Measurements from ENCODE around the gene BHLHE23.

BHLHE23 gene

DNA sequence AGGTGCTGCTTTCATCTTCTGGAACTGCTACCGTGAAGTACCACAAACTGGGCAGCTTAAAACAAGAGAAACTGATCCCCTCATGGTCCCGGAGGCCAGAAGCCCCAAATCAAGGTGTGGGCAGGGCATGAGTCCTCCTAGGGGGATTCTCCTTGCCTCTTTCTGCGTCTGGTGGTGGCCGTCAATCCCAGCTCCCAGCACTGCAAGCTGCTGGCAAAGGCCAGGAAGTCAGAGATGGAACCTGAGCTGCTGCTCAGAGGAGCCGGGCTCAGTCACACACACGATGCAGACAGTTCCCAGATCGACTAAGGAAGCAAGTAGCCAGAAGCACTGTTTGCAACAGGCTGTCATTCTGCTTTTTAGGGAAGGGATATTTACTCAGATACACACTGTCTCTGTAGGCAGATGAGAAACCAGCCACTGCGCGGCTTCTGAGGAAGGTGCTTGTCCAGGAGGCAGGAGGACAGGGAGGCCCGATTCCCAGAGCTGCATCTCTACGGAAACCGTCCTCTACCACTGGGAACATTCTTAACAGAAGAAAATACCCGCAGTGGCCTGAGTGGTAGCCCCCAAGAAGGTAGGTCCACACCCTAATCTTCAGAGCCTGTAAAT, 15.5 kb downstream of the BHLHE23 start:
- Mint-ChIP-seq H3K4me3 (no peak overlapping the region), H3K36me3 (ENCODE audit: low read depth) (no peaks in the 10 kb centered on the region), H3K4me1 (ENCODE audit: low read depth) (no peaks in the 10 kb centered on the region), H3K9me3 (no peaks in the 10 kb centered on the region), H3K27me3 (ENCODE audit: low read depth) (peaks cover 5% of the 10 kb centered on the region), H3K27ac (no peak overlapping the region)
- DNase-seq (ENCODE audit: low spot score): no peak

DNA sequence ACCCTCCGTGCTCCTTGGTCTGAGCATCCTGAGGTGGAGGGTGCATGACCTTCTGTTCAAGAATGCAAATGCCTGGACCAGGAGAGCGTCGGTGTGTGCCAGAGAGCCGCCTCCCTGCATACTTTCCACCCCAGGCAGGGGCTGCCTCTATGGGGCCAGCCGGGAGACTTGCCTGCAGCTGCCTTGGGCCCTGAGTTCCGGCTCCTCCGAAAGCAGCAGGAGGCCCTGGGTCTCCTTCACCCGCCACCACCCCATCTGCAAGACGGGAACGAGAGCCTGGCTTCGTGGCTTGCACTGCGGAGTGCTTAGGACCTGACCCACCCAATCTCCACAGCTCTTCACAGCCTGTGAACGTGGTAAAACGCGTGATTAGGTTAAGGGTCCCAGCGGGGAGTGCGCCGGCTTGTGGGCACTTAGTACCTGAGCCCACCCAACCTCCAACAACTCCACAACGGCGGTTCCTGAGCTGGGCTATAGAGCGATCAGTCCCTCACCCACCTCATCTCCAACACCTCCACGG, 16.4 kb downstream of the BHLHE23 start:
- no peak overlapping the region for H3K4me3 Mint-ChIP-seq
- no peaks in the 10 kb centered on the region for H3K9me3 Mint-ChIP-seq
- H3K27ac Mint-ChIP-seq: no peak overlapping the region
- H3K36me3 Mint-ChIP-seq (ENCODE audit: low read depth): no peaks in the 10 kb centered on the region
- DNase-seq (ENCODE audit: low spot score): no peak
- peaks cover 5% of the 10 kb centered on the region for H3K27me3 Mint-ChIP-seq (ENCODE audit: low read depth)
- no peaks in the 10 kb centered on the region for H3K4me1 Mint-ChIP-seq (ENCODE audit: low read depth)

DNA sequence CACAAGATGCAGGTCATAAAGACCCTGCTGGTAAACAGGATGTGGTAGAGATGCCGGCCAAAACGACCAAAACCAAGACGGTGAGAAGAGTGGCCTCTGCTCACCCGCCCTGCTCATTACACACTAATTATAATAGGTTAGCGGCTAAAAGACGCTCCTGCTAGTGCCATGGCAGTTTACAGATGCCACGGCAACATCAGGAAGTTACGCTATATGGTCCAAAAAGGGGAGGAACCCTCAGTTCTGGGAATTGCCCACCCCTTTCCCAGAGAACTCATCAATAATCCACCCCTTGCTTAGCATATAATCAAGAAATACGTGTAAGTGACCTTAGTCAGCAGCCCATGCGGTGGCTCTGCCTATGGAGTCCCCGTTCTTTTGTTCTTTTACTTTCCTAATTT, 17.6 kb downstream of the BHLHE23 start:
- no peaks in the 10 kb centered on the region for H3K4me1 Mint-ChIP-seq (ENCODE audit: low read depth)
- no peak for DNase-seq (ENCODE audit: low spot score)
- H3K27ac Mint-ChIP-seq: peak overlapping the region; percentile 31
- H3K4me3 Mint-ChIP-seq: peak overlapping the region; percentile 71
- H3K36me3 Mint-ChIP-seq (ENCODE audit: low read depth): no peaks in the 10 kb centered on the region
- H3K9me3 Mint-ChIP-seq: no peaks in the 10 kb centered on the region
- peaks cover 7% of the 10 kb centered on the region for H3K27me3 Mint-ChIP-seq (ENCODE audit: low read depth)

DNA sequence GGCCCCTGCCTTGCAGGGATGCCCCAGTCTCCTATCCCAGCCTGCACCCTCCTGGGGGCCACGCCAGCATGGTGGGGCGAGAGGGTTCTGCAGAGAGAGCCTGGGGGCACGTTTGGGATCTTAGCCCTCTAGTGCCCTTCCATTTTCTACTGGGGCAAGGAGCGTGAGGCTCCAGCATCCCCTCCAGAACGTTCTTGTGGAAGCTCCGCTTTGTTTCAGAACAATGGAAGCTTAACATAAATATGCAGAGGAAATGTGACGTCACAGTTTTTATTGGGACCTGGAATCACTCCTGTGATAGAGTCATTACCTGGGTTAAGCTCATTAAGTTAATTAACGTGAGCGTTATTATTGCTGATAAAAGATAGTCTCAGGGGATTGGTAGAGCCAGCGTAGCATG, 19.6 kb downstream of the BHLHE23 start:
- peaks cover 20% of the 10 kb centered on the region for H3K27me3 Mint-ChIP-seq (ENCODE audit: low read depth)
- no peak overlapping the region for H3K4me3 Mint-ChIP-seq
- no peak overlapping the region for H3K27ac Mint-ChIP-seq
- no peaks in the 10 kb centered on the region for H3K36me3 Mint-ChIP-seq (ENCODE audit: low read depth)
- H3K9me3 Mint-ChIP-seq: no peaks in the 10 kb centered on the region
- H3K4me1 Mint-ChIP-seq (ENCODE audit: low read depth): peaks cover 4% of the 10 kb centered on the region
- no peak for DNase-seq (ENCODE audit: low spot score)

DNA sequence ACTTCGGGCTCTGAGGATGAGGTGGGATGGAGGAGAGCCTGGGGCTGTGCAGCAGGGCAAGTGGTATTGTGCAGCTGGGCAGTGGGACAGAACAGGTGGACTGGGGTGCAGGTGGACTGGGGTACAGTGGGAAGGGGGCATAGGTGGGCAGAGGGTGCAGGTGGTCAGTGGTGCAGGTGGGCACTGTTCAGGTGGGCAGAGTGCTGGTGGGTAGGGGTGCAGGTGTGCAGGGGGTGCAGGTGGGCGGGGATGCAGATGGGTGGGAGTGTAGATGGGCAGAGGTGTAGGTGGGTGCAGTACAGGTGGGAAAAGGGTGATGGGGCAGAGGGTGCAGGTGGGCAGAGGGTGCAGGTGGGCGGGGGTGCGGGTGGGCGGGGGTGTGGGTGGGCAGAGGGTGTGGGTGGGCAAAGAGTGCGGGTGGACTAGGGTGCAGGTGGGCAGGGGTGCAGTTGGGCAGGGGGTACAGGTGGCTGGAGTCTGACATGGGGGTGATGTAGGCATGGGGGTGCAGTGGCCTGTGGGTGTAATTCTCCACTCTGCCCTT, 20.4 kb downstream of the BHLHE23 start:
- Mint-ChIP-seq H3K9me3 (no peaks in the 10 kb centered on the region), H3K4me1 (ENCODE audit: low read depth) (peaks cover 7% of the 10 kb centered on the region), H3K36me3 (ENCODE audit: low read depth) (no peaks in the 10 kb centered on the region)

DNA sequence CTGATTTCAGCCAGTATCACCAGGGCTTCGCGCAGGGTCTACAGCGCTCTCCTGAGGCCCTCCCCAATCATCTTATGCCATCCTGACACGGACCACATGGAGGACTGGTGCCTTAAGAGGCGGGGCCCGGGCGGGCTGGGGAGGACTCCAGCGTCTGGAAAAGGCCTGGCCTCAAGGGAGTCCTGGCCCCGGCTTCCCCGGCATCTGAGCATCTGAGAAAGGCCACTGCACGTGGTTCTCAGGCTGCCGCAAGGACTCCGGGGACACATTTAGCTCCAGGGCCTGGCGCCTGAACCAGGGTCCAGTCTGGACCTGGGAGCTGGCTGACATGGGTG, 21.4 kb downstream of the BHLHE23 start:
- Mint-ChIP-seq H3K27ac (no peak overlapping the region), H3K9me3 (no peaks in the 10 kb centered on the region), H3K4me1 (ENCODE audit: low read depth) (peaks cover 13% of the 10 kb centered on the region), H3K4me3 (no peak overlapping the region), H3K27me3 (ENCODE audit: low read depth) (peaks cover 29% of the 10 kb centered on the region), H3K36me3 (ENCODE audit: low read depth) (no peaks in the 10 kb centered on the region)
- no peak for DNase-seq (ENCODE audit: low spot score)

More for the DNA sequence above, 20.4 kb downstream of the BHLHE23 start:
- Mint-ChIP-seq H3K27ac (no peak overlapping the region), H3K4me3 (no peak overlapping the region), H3K27me3 (ENCODE audit: low read depth) (peaks cover 28% of the 10 kb centered on the region)
- no peak for DNase-seq (ENCODE audit: low spot score)

DNA sequence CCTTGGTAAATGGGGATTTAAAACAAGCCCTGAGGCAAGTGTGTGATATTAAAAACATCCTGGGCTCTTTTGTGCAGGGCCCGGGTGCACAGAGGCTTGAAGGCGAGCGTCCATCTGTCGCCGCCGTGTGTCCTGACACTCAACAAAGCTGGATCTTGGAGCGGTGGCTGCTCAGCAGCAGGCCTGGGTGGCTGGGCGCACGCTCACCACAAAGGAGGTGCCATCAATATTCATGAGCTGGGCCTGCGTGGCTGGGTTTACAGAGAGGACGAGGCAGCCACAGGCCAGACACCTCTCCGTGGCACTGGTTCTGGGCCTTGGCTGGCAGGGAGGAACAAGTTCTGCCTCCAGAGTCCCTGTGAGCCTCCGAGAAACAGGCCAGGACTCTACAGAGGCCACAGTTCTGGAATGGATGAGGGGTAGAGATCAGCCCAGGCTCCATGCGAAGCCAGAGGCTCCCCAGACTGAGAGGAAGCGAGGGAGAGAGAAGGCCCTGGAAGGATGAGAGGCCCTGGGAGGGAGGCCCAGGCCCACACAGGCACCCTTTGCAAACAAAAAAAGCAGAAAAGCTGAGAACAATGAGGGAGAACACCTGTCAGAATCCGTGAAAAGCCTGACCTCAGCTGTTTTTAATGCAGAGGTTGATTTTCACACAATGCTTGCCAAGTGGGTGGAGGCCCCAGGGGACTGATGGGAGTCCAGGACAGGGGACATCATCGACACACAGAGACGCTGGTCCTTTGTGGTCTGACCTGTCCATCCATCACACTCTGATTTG, 21.9 kb downstream of the BHLHE23 start:
- peaks cover 35% of the 10 kb centered on the region for H3K27me3 Mint-ChIP-seq (ENCODE audit: low read depth)
- no peaks in the 10 kb centered on the region for H3K36me3 Mint-ChIP-seq (ENCODE audit: low read depth)
- DNase-seq (ENCODE audit: low spot score): no peak
- no peak overlapping the region for H3K27ac Mint-ChIP-seq
- H3K9me3 Mint-ChIP-seq: no peaks in the 10 kb centered on the region
- peaks cover 14% of the 10 kb centered on the region for H3K4me1 Mint-ChIP-seq (ENCODE audit: low read depth)
- H3K4me3 Mint-ChIP-seq: no peak overlapping the region

DNA sequence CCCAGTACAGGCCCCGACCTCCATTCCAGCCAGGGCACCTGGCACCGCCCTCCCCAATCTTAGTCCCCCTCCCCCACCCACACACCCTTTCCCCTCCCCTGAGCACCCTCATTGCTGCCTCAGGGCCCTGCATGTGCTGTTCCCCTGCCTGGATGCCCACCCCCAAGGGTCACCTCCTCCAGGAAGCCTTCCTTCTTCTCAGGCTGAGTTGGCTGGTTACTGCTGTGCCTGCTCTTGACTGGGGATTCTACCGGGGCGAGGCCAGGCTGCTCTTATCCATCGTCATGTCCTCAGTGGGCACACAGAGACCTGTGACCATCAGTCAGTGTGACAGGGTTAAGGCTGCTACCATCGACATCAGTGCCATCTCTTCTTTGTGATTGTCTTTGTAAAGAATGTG, 23.6 kb downstream of the BHLHE23 start:
- H3K36me3 Mint-ChIP-seq (ENCODE audit: low read depth): no peaks in the 10 kb centered on the region
- no peak overlapping the region for H3K27ac Mint-ChIP-seq
- no peaks in the 10 kb centered on the region for H3K9me3 Mint-ChIP-seq
- H3K4me1 Mint-ChIP-seq (ENCODE audit: low read depth): peaks cover 25% of the 10 kb centered on the region
- no peak overlapping the region for H3K4me3 Mint-ChIP-seq
- no peak for DNase-seq (ENCODE audit: low spot score)
- peaks cover 47% of the 10 kb centered on the region for H3K27me3 Mint-ChIP-seq (ENCODE audit: low read depth)

DNA sequence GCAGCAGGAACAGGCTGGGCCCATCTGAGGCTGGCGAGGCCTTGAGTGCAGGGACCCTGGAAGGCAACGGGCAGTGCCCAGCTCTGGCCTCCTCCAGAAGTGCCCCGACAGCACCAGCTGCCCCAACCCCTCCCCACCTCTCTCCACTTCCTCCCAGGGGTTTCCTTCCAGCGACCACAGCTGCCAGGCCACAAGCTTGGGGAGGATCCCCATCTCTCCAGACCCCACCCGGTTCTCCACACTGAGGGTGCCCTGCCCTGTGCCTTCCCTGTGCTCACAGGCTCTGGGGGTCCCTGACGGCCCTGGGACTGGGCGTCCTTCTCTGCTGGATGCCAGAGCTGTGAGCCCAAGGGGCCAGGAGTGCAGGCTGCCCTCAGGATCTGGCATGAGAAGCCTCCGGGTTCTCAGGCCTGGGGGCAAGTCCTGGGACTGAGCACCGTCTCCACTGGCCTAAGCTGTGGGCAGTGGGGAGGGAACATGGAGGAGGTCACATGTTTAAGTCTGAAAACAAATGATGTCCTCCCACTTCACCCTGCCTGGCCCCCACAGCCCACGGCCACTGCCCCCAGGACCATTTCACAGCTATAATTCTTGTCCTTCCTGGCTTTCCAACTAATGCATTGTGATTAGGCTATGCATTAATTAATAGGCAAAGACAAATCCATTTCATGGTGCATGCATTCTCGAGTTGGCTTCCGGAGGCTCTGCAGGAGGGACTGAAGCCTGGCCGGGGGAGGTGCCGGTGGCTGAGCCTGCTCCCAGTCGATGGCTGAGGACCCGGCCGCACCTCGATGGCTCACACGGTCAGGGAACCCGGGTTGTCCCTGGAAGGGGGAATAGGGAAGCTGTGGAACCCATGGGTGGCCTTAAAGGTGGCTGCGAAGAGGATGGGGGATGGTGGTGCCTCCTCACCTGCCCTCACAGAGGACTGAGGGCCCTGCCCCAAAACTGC, 24.4 kb downstream of the BHLHE23 start:
- no peak for DNase-seq (ENCODE audit: low spot score)
- H3K4me3 Mint-ChIP-seq: peak overlapping the region; percentile 24
- H3K36me3 Mint-ChIP-seq (ENCODE audit: low read depth): no peaks in the 10 kb centered on the region
- peaks cover 33% of the 10 kb centered on the region for H3K4me1 Mint-ChIP-seq (ENCODE audit: low read depth)
- H3K27me3 Mint-ChIP-seq (ENCODE audit: low read depth): peaks cover 49% of the 10 kb centered on the region
- no peaks in the 10 kb centered on the region for H3K9me3 Mint-ChIP-seq
- no peak overlapping the region for H3K27ac Mint-ChIP-seq

DNA sequence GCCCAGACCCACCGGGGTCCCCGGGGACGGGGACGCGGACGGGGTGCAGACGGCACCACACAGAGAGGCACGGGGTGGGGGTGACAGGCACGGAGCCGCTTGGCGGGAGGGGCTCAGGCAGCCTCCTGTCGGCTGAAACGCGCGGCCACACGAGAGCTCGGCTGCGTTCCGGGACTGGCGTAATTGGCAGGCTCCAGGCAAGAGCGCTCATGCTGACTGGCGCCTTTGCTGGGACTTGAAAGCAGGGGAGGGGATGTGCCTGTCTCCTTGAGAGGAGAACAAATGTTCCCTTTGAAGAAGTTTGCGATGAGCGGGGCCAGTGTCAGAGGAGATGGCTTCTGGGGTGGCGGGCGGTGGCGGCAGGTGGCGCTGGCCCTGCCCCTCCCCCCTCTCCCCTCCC, 25.8 kb downstream of the BHLHE23 start:
- Mint-ChIP-seq H3K4me3 (peak overlapping the region; percentile 29), H3K36me3 (ENCODE audit: low read depth) (no peaks in the 10 kb centered on the region), H3K27me3 (ENCODE audit: low read depth) (peaks cover 57% of the 10 kb centered on the region), H3K9me3 (no peaks in the 10 kb centered on the region), H3K4me1 (ENCODE audit: low read depth) (peaks cover 36% of the 10 kb centered on the region), H3K27ac (no peak overlapping the region)
- peak; percentile 14 for DNase-seq (ENCODE audit: low spot score)

DNA sequence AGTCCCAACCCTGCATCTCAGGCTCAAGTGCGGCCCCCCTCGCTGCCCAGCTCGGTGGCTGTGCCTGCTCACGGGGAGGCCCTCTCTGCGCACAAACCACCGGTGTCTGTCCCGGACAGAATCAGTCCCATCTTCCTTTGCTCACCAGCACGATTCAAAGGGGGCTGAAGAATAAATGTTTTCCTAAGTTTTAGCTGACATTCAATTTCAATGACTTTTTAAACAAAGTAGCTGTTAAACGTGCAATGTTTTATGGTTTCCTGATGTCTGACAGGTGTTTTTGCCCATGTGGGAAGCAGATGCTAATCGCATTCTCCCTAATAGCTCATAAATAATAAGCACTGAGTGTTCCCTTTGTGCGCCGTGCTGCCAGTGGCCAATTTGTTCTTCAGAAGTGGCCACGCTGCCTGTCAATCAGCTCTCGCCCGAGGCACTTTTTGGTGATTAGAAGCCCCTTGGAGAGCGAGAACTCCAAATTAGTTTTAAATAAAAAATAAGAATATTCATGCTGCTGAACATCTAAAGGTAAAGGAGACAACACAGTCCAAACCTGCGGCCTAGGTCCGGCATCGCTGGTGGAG, 26.3 kb downstream of the BHLHE23 start:
- no peak overlapping the region for H3K4me3 Mint-ChIP-seq
- H3K27me3 Mint-ChIP-seq (ENCODE audit: low read depth): peaks cover 60% of the 10 kb centered on the region
- DNase-seq (ENCODE audit: low spot score): no peak

DNA sequence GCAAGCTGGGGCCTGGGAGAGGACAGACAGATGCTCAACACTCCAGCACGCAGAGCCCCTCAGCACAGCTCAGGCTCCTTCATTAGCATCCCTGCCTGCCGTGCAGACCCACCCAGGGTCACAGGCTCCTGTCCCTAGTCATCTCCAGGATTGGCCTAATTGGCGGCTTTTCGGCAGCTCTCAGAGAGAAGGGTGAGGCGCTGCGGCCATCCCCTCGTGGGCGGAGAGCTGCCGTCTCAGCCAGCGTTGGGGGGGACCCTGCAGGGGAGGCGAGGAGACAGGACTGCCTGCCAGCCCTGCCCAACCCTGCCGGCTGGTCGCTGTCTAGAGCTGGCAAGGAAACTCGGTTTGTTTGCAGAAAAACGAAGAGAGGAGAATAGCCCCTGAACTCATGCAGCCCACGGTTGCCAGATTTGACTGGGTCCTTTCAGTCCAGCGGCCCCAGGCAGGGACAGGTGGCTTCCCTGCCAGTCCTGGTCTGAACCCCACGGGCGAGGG, 26.8 kb downstream of the BHLHE23 start:
- H3K4me3 Mint-ChIP-seq: no peak overlapping the region

More for the DNA sequence above, 26.3 kb downstream of the BHLHE23 start:
- Mint-ChIP-seq H3K36me3 (ENCODE audit: low read depth) (no peaks in the 10 kb centered on the region), H3K9me3 (no peaks in the 10 kb centered on the region), H3K27ac (no peak overlapping the region), H3K4me1 (ENCODE audit: low read depth) (peaks cover 36% of the 10 kb centered on the region)

DNA sequence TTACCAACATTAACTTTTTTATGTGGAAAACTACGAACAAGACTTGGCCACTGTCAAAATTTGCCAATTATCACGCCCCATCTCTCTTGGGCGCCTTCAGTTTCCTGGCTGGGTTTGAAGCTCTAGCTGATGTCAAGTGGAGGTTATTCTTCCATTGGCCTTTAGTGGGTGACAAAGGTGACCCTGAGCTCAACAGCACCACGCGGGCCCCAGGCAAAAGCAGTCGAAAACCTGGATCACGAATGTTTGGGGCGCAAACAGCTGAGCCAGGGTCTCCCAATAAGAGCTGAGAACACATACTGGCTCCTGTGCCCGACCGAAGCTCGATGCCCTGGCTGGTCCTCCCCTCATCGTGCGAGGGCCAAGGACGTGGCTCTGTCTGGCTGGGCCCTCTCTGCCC, 27.5 kb downstream of the BHLHE23 start:
- DNase-seq (ENCODE audit: low spot score): no peak
- H3K27ac Mint-ChIP-seq: no peak overlapping the region
- no peaks in the 10 kb centered on the region for H3K9me3 Mint-ChIP-seq
- H3K4me1 Mint-ChIP-seq (ENCODE audit: low read depth): peaks cover 36% of the 10 kb centered on the region
- peak overlapping the region; percentile 17 for H3K4me3 Mint-ChIP-seq
- no peaks in the 10 kb centered on the region for H3K36me3 Mint-ChIP-seq (ENCODE audit: low read depth)
- peaks cover 67% of the 10 kb centered on the region for H3K27me3 Mint-ChIP-seq (ENCODE audit: low read depth)

More for the DNA sequence above, 26.8 kb downstream of the BHLHE23 start:
- no peak overlapping the region for H3K27ac Mint-ChIP-seq
- no peaks in the 10 kb centered on the region for H3K36me3 Mint-ChIP-seq (ENCODE audit: low read depth)
- H3K4me1 Mint-ChIP-seq (ENCODE audit: low read depth): peaks cover 36% of the 10 kb centered on the region
- no peaks in the 10 kb centered on the region for H3K9me3 Mint-ChIP-seq
- H3K27me3 Mint-ChIP-seq (ENCODE audit: low read depth): peaks cover 63% of the 10 kb centered on the region
- DNase-seq (ENCODE audit: low spot score): no peak

Data from T-helper 2 cell treated with Interferon-gamma antibody and Interleukin-4, amounts not matched to agents 5 μg/mL and 100 μg/mL, for 36 hours (primary cell).